BE2C (cell line): ENCODE measurements around the gene LSAMP.
"Not testable (repeated sequence)": the region's sequence is repeated elsewhere in the genome, so short reads cannot be mapped to it uniquely, and the experiment has no call there.

Source experiments
- DNase-seq: peaks from one replicate; pipeline ENCODE4 v3.0.0-alpha.2; 2020
- H3K27me3 ChIP-seq: fragments of 250-450 bp; sonication (Bioruptor Pico); 2 replicates; pipeline ENCODE4 v1.5.1; 2020; ENCODE audit warnings: mild to moderate bottlenecking
- H3K36me3 ChIP-seq: fragments of 250-450 bp; sonication (Bioruptor Pico); 2 replicates; pipeline ENCODE4 v1.5.1; 2020; ENCODE audit warnings: mild to moderate bottlenecking
- H3K4me1 ChIP-seq: fragments of 250-450 bp; sonication (Bioruptor Pico); 2 replicates; pipeline ENCODE4 v1.5.1; 2020
- H3K4me3 ChIP-seq: 2 replicates; pipeline ENCODE4 v1.5.1; 2011; ENCODE audit warnings: low read depth, low read length
- H3K9me3 ChIP-seq: fragments of 250-450 bp; sonication (Bioruptor Pico); 2 replicates; pipeline ENCODE4 v1.5.1; 2020
- CTCF ChIP-seq: IDR thresholded peaks from 2 replicates; pipeline ENCODE4 v1.5.1; 2012; ENCODE audit warnings: mild to moderate bottlenecking, low read depth, low read length

LSAMP gene

DNA sequence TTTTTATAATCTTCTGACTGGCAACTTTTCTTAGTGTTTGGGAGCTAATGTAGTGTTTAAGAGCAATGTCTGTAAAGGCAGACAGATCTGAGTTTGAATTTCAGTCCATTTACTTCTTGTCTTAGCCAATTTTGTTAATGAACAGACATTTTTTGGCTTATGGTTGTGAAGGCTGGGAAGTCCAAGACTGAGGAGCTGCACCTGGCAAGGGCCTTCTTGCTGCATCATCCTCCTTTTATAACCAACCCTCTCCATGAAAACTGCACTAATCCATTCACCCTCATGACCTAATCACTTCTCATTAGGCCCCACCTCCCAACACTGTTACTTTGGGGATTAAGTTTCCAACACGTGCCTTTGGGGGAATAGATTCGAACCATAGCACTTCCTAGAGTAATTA is 657.5 kb downstream of the LSAMP start:
- no peak overlapping the region for H3K4me3 ChIP-seq
- DNase-seq, result no peak
- H3K27me3 ChIP-seq, result no peaks in the 10 kb centered on the region
- no peak for TF ChIP-seq CTCF
- peaks cover 11% of the 10 kb centered on the region for H3K4me1 ChIP-seq
- H3K9me3 ChIP-seq, result no peaks in the 10 kb centered on the region
- H3K36me3 ChIP-seq, result no peaks in the 10 kb centered on the region

GRCh38 chr3:115785782-115786181 is 659.5 kb downstream of the LSAMP start:
- peaks cover 11% of the 10 kb centered on the region for H3K4me1 ChIP-seq
- DNase-seq, result no peak
- H3K9me3 ChIP-seq, result no peaks in the 10 kb centered on the region
- no peak overlapping the region for H3K4me3 ChIP-seq
- no peak for TF ChIP-seq CTCF
- no peaks in the 10 kb centered on the region for H3K27me3 ChIP-seq
- H3K36me3 ChIP-seq, result no peaks in the 10 kb centered on the region

GRCh38 chr3:115784739-115785536 is 660.3 kb downstream of the LSAMP start:
- DNase-seq, result peak; percentile 50
- TF ChIP-seq CTCF, result 0 out of 2 replicates have a peak, but pooled peaks have one; percentile 4
- no peaks in the 10 kb centered on the region for H3K27me3 ChIP-seq
- H3K36me3 ChIP-seq, result no peaks in the 10 kb centered on the region
- no peaks in the 10 kb centered on the region for H3K9me3 ChIP-seq
- peaks cover 11% of the 10 kb centered on the region for H3K4me1 ChIP-seq
- peak overlapping the region; percentile 75 for H3K4me3 ChIP-seq

DNA sequence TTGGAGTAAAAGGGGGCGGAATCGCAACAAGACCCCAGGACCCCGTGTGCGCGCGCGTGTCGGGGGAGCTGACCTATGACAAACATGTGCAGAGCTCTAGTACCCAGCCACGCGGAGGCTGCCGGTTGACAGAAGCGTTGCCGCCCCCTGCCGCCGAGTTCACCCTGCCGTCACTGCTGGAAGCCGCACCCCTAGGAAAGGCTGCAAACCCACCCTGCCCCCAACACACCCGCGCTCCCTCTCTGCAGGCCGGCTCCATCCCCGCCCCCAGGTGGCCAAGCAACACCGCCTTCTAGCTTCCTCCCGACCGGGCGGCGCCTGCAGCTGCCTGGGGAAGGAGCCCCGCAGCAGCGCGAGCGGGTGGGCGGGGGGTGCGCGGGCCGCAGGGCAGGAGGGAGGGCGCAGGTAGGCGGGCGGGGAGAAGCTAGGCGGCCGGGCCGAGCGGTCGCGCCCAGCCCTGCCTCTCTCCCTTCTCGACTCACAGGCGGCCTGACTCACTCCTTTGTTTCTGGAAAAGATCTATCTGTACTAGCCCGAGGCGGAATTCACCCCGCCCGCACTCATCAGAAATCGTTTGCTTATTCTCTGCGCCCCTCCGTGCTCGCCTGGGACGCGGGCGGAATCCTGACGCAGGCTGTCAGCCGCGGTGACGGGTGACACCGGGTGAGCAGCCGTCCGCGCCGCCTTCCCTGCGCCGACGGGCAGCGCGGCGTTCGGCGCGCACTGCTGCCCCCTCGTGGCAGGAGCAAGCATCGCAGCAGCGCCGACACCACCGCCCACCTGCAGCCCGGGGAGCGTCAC is 661.1 kb downstream of the LSAMP start:
- no peaks in the 10 kb centered on the region for H3K9me3 ChIP-seq
- H3K36me3 ChIP-seq, result no peaks in the 10 kb centered on the region
- H3K4me1 ChIP-seq, result peaks cover 11% of the 10 kb centered on the region
- H3K27me3 ChIP-seq, result no peaks in the 10 kb centered on the region
- H3K4me3 ChIP-seq, result peak overlapping the region; percentile 75
- DNase-seq, result peak; percentile 99
- TF ChIP-seq CTCF, result peak; percentile 90

GRCh38 chr3:115783426-115783825 is 661.9 kb downstream of the LSAMP start:
- Histone ChIP-seq H3K4me3 (peak overlapping the region; percentile 75), H3K4me1 (peaks cover 11% of the 10 kb centered on the region)
- not testable (repeated sequence) for H3K27me3 ChIP-seq, DNase-seq, H3K36me3 ChIP-seq, H3K9me3 ChIP-seq

DNA sequence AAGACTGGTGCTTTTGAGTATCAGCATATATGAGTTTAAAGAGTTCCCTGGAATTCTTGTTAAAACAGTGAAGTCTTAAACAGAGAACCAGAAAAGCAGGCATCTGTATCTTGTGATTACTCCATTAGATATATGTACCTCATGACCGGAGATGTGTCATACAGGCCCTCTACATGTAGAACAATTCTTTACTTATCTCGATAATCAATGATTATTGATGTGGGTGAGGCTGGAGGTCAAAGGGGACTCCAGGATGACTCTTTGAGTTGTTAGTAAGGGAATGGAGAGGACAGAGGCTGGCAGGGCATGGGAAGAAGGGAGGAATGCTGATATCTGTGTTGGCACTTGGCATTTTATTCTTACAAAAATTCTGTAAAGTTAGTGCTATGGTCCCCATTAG is 666.3 kb downstream of the LSAMP start:
- H3K27me3 ChIP-seq, result no peaks in the 10 kb centered on the region
- no peak for DNase-seq
- no peak overlapping the region for H3K4me3 ChIP-seq
- TF ChIP-seq CTCF, result no peak
- H3K36me3 ChIP-seq, result no peaks in the 10 kb centered on the region
- H3K4me1 ChIP-seq, result peaks cover 5% of the 10 kb centered on the region; the same call in 1 of the 2 replicates
- H3K9me3 ChIP-seq, result no peaks in the 10 kb centered on the region
